ENCODE results near the gene PPT2. TPM values are rescaled to one million over a fixed set of nuclear protein-coding genes. Genes with fewer than 3 reads are reported as not detected.
A peak's percentile ranks its signal among the peaks of the same experiment; 100 is the strongest.

Gene PPT2
- total and polyA plus RNA-seq, 2 experiments from 2014 or later, result 8.9 to 20.6 TPM

DNA sequence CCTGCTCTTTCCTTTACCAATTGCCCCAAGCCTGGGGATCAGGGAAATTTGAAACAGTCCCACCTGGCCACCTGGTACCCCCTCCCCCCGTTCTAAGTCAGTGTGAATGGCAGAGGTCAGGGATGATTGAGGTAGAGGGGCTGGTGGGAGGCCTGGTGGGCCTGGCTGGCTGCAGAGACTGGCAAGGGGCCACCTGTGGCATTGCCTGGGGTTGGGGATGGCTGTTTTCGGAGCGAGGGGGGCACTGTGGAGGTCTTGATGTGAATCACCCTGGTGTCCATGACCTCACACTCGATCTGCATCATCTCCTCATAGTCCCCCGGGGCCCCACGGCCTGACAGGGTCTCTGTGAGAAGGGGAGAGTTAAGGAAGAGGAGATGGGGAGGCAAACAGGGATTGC, 38.3 kb upstream of the PPT2 start (continued):
- TF ChIP-seq, protein P1, sequence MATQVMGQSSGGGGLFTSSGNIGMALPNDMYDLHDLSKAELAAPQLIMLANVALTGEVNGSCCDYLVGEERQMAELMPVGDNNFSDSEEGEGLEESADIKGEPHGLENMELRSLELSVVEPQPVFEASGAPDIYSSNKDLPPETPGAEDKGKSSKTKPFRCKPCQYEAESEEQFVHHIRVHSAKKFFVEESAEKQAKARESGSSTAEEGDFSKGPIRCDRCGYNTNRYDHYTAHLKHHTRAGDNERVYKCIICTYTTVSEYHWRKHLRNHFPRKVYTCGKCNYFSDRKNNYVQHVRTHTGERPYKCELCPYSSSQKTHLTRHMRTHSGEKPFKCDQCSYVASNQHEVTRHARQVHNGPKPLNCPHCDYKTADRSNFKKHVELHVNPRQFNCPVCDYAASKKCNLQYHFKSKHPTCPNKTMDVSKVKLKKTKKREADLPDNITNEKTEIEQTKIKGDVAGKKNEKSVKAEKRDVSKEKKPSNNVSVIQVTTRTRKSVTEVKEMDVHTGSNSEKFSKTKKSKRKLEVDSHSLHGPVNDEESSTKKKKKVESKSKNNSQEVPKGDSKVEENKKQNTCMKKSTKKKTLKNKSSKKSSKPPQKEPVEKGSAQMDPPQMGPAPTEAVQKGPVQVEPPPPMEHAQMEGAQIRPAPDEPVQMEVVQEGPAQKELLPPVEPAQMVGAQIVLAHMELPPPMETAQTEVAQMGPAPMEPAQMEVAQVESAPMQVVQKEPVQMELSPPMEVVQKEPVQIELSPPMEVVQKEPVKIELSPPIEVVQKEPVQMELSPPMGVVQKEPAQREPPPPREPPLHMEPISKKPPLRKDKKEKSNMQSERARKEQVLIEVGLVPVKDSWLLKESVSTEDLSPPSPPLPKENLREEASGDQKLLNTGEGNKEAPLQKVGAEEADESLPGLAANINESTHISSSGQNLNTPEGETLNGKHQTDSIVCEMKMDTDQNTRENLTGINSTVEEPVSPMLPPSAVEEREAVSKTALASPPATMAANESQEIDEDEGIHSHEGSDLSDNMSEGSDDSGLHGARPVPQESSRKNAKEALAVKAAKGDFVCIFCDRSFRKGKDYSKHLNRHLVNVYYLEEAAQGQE (IDR thresholded peaks at IDR 0.05; ENCODE audit: unreplicated experiment), result no peak
- TF ChIP-seq CREB1 (CRISPR knock-in tag; IDR thresholded peaks at IDR 0.05; ENCODE audit: low read depth) (no peak), CTCF (conservative IDR thresholded peaks at IDR 0.05; ENCODE audit: low read depth in 2 of 2) (no peak), ETS1 (IDR thresholded peaks at IDR 0.05) (no peak), POLR2AphosphoS5 (IDR thresholded peaks at IDR 0.05; ENCODE audit: low read depth) (no peak), ZNF331 (CRISPR knock-in tag; IDR thresholded peaks at IDR 0.05; ENCODE audit: low read depth) (no peak), NANOG (IDR thresholded peaks at IDR 0.05; ENCODE audit: borderline replicate concordance) (no peak)

DNA sequence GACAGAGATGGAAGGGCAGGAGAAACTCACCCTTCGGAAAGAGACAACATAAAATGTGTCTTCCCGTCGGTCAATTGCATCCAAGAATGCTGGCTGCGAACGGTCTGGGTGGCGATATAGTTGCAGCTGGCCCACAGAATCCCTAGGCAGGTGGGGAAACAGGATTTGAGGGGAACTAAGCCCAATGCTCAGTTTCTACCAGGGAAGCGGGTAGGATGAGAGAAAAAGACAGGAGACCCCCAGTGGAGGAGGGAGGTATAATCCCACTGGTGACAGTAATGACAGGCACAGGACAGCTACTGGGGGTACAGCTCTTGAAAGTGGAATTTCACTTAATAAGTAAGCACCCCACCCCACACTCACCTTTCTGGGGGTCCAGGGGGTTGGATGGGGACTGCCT, 37.3 kb upstream of the PPT2 start:
- peaks cover 43% of the 10 kb centered on the region for H3K36me3 Mint-ChIP-seq (ENCODE audit: low read depth)
- peaks cover 8% of the 10 kb centered on the region for H3K27me3 Mint-ChIP-seq (ENCODE audit: insufficient read depth, low read depth, poor library complexity)
- no peaks in the 10 kb centered on the region for H3K79me2 ChIP-seq (replicated peaks; ENCODE audit: insufficient read depth)
- DNase-seq (ENCODE audit: low spot score) (peak; percentile 63), ATAC-seq (peak; percentile 23)
- H3K4me2 ChIP-seq, result no peak overlapping the region
- H3K36me3 ChIP-seq (ENCODE audit: insufficient read depth), result peaks cover 12% of the 10 kb centered on the region
- no peak overlapping the region for H3K27ac ChIP-seq (ENCODE audit: low read depth)
- H3F3A ChIP-seq (replicated peaks; ENCODE audit: low read depth), result peaks cover 4% of the 10 kb centered on the region; the same call in 1 of the 2 replicates
- no peak overlapping the region for H3K27ac Mint-ChIP-seq
- H3K4me1 ChIP-seq (ENCODE audit: insufficient read depth), result no peaks in the 10 kb centered on the region
- no peak overlapping the region for H3K4me3 Mint-ChIP-seq
- H3K4me3 ChIP-seq, result no peak overlapping the region
- peaks cover 2% of the 10 kb centered on the region; the same call in 1 of the 3 replicates for H3K4me1 Mint-ChIP-seq
- H3K27me3 ChIP-seq (ENCODE audit: insufficient read depth), result no peaks in the 10 kb centered on the region
- H4K20me1 ChIP-seq (replicated peaks; ENCODE audit: insufficient read depth), result no peaks in the 10 kb centered on the region; the same call in 1 of the 2 replicates
- no peaks in the 10 kb centered on the region for H3K9me3 Mint-ChIP-seq
- no peak overlapping the region for H2AFZ ChIP-seq
- no peaks in the 10 kb centered on the region for H3K9me2 ChIP-seq (ENCODE audit: insufficient read depth)
- TF ChIP-seq CTCF (conservative IDR thresholded peaks at IDR 0.05; ENCODE audit: low read depth in 2 of 2), result peak; percentile 46 to 53
- no peak for TF ChIP-seq NANOG (IDR thresholded peaks at IDR 0.05; ENCODE audit: borderline replicate concordance)

Measured in GM23338 (cell line).